Duodenal mucosa (tissue), 2 donors: ENCODE results near the gene SH3PXD2A.
A peak's percentile ranks its signal among the peaks of the same experiment; 100 is the strongest.

Experiments used
- H3K27ac ChIP-seq: one replicate; pipeline ENCODE4 v1.7.0; 2013; ENCODE audit warnings: low read depth, low read length
- H3K27me3 ChIP-seq, 2 donors: one replicate each; pipeline ENCODE4 v1.7.0; 2013; ENCODE audit warnings: low read length in 2 of 2, control low read depth in 1 of 2; ENCODE audit not compliant: insufficient read depth in 2 of 2, control insufficient read depth in 1 of 2
- H3K36me3 ChIP-seq, 2 donors: one replicate each; pipeline ENCODE4 v1.7.0; 2013; ENCODE audit warnings: low read length in 2 of 2, control low read depth in 1 of 2; ENCODE audit not compliant: insufficient read depth in 2 of 2, control insufficient read depth in 1 of 2
- H3K4me1 ChIP-seq, 2 donors: one replicate each; pipeline ENCODE4 v1.7.0; 2013; ENCODE audit warnings: low read length in 2 of 2, control low read depth in 1 of 2; ENCODE audit not compliant: insufficient read depth in 2 of 2, control insufficient read depth in 1 of 2
- H3K4me3 ChIP-seq, 2 donors: one replicate each; pipeline ENCODE4 v1.7.0; 2013; ENCODE audit warnings: low read length in 2 of 2, low read depth in 1 of 2
- H3K9ac ChIP-seq, 2 donors: one replicate each; pipeline ENCODE4 v1.7.0; 2013; ENCODE audit warnings: low read length in 2 of 2, low read depth in 1 of 2
- H3K9me3 ChIP-seq, 2 donors: one replicate each; pipeline ENCODE4 v1.7.0; 2013; ENCODE audit warnings: low read length in 2 of 2, control low read depth in 1 of 2; ENCODE audit not compliant: control insufficient read depth in 1 of 2

The SH3PXD2A gene

DNA sequence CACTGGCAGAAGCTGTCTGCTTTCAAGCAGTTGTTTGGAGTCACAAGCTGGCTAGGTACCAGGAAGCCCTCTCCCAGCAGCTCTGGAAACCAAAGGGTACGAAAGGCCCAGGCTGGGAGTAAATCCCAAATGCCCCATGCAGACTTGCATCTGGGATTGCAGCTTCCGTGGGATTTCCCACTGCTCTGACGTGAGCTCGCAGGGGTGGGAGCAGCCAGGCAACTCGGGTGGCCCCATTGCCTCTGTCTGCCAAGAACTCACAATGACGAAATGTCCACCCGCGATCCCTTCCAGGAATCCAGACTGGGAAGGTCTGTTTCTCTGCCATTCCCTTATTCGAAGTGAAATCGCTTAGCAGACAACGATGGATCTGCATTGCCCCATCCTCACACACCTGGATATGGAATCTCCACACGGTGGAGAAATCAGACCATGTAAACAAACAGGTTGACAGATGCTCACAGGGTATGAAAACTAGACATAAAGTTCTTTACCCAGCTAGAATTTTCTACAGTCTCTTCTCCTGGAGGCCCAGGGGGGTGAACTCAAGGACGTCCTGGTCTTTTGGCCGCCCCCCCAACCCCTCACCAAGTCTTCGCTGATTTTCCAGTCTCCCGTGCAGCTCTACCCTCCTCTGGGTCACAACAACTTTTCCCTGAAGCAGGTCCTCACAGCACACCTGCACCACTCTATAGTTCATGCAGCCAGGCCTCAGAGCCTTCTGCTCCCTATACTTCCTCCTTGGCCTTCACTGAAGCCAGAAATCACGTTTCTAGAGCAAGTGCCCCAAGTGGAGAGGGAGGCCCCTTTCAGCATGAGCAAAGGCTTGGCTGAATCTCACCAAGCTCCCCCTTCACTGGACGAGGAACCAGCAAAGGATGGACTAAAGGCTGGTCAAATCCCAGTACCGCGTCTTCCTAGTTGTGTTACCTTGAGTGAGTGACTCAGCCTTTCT is 20.0 kb downstream of the SH3PXD2A start:
- no peak overlapping the region for H3K4me3 ChIP-seq
- no peak overlapping the region for H3K27ac ChIP-seq
- no peaks in the 10 kb centered on the region for H3K27me3 ChIP-seq
- no peaks in the 10 kb centered on the region for H3K36me3 ChIP-seq
- peaks cover 48 to 51% of the 10 kb centered on the region in 2 donors for H3K4me1 ChIP-seq
- no peak overlapping the region for H3K9ac ChIP-seq
- H3K9me3 ChIP-seq = peaks cover 0 to 5% of the 10 kb centered on the region in 2 donors

GRCh38 chr10:103834436-103835095 is 20.8 kb downstream of the SH3PXD2A start:
- Histone ChIP-seq H3K4me3 (no peak overlapping the region), H3K27ac (no peak overlapping the region), H3K9me3 (peaks cover 0 to 5% of the 10 kb centered on the region in 2 donors), H3K9ac (peak overlapping the region in 1 of 2 donors; percentile 4), H3K27me3 (no peaks in the 10 kb centered on the region), H3K4me1 (peaks cover 43 to 44% of the 10 kb centered on the region in 2 donors), H3K36me3 (no peaks in the 10 kb centered on the region)

- peaks cover 44% of the 10 kb centered on the region in 2 donors for H3K4me1 ChIP-seq
- no peaks in the 10 kb centered on the region for H3K36me3 ChIP-seq
Measured at GRCh38 chr10:103833731-103834365, 21.5 kb downstream of the SH3PXD2A start.

GRCh38 chr10:103832806-103833205 is 22.6 kb downstream of the SH3PXD2A start:
- H3K9ac ChIP-seq = no peak overlapping the region
- H3K27me3 ChIP-seq = no peaks in the 10 kb centered on the region
- no peaks in the 10 kb centered on the region for H3K36me3 ChIP-seq
- peaks cover 47 to 50% of the 10 kb centered on the region in 2 donors for H3K4me1 ChIP-seq
- peaks cover 0 to 5% of the 10 kb centered on the region in 2 donors for H3K9me3 ChIP-seq
- H3K27ac ChIP-seq = no peak overlapping the region
- H3K4me3 ChIP-seq = no peak overlapping the region

More at GRCh38 chr10:103833731-103834365, 21.5 kb downstream of the SH3PXD2A start:
- H3K27me3 ChIP-seq = no peaks in the 10 kb centered on the region
- H3K9me3 ChIP-seq = peaks cover 0 to 5% of the 10 kb centered on the region in 2 donors
- H3K4me3 ChIP-seq = no peak overlapping the region
- H3K27ac ChIP-seq = no peak overlapping the region
- peak overlapping the region in 1 of 2 donors; percentile 4 for H3K9ac ChIP-seq

DNA sequence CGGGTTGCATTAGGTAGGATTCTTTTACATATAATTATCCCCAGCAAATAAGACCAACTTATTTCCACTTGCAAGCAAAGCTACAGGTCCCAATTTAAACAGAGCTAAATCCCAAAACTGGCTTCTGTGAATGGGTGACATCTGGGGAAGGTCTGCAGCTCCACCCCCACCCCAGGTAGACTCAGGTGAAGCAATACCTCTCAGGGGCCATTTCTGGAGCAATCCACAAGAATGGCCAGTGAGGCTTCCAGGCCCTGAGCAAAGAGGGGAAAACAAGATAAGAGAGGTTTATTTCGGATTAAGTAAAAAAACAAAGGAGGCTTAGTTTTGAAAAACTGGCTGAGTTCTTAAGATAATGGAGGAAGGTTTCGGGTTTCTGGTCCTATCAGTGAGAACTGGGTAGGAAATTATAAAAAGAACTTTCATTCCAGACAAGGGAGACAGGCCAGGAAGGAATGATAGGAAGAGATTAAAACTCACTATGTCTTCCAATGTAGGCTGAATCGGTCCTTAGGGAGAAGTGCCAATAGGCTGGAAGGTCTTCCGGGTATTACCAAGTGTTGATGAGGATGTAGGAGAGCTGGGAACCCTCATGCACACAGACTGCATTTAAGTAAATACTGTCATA is 25.4 kb downstream of the SH3PXD2A start:
- no peaks in the 10 kb centered on the region for H3K27me3 ChIP-seq
- H3K4me3 ChIP-seq = no peak overlapping the region
- no peaks in the 10 kb centered on the region for H3K36me3 ChIP-seq
- H3K9ac ChIP-seq = no peak overlapping the region
- H3K27ac ChIP-seq = no peak overlapping the region
- peaks cover 0 to 5% of the 10 kb centered on the region in 2 donors for H3K9me3 ChIP-seq
- H3K4me1 ChIP-seq = peaks cover 22 to 30% of the 10 kb centered on the region in 2 donors

DNA sequence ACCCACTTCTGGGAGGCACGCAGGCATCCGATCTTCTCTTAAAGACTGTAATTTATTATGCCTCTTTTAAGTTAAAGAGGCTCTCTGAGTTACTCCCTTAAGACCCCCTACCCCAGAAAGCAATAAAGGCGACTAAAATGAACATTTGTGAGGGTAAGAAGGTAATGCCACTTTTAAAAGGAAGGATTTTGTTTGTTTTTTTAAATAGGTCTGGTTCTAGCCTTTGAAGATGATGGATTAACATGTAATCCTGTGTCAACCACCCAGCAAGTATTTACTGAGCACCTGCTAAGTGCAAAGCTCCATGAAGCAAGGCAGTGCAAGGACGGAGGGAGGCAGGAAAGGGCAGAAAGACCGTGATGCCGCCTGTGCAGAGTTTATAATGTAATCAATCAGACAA is 26.1 kb downstream of the SH3PXD2A start:
- Histone ChIP-seq H3K36me3 (no peaks in the 10 kb centered on the region), H3K9me3 (peaks cover 0 to 5% of the 10 kb centered on the region in 2 donors), H3K4me3 (no peak overlapping the region), H3K27me3 (no peaks in the 10 kb centered on the region), H3K9ac (no peak overlapping the region), H3K27ac (no peak overlapping the region), H3K4me1 (peaks cover 15 to 23% of the 10 kb centered on the region in 2 donors)

GRCh38 chr10:103828587-103829197 is 26.7 kb downstream of the SH3PXD2A start:
- Histone ChIP-seq H3K27me3 (no peaks in the 10 kb centered on the region), H3K9me3 (peaks cover 0 to 5% of the 10 kb centered on the region in 2 donors), H3K4me3 (no peak overlapping the region), H3K36me3 (no peaks in the 10 kb centered on the region), H3K4me1 (peaks cover 9 to 17% of the 10 kb centered on the region in 2 donors), H3K27ac (no peak overlapping the region), H3K9ac (no peak overlapping the region)

DNA sequence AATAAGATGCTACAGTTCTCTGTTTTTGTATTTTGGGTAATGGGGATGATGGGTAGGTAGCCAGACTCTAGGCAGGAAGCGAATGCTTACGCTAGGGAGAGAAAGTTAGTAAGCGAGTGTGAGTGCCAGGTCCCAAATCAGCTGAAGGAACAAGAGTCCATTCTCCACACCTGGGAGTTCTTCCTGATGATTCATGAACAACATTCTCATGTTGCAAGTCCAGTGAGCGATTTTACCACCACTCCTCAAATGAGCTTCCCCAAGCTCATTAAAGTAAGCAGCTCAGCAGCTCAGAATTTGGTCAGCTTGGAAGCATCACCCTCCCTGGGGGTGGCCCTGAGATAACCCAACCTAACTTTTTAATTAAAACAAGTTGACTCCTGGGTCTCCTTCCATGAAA is 27.3 kb downstream of the SH3PXD2A start:
- H3K27ac ChIP-seq = no peak overlapping the region
- H3K9ac ChIP-seq = no peak overlapping the region
- peaks cover 9 to 14% of the 10 kb centered on the region in 2 donors for H3K4me1 ChIP-seq
- H3K4me3 ChIP-seq = no peak overlapping the region
- no peaks in the 10 kb centered on the region for H3K27me3 ChIP-seq
- H3K36me3 ChIP-seq = no peaks in the 10 kb centered on the region
- H3K9me3 ChIP-seq = peaks cover 0 to 5% of the 10 kb centered on the region in 2 donors

DNA sequence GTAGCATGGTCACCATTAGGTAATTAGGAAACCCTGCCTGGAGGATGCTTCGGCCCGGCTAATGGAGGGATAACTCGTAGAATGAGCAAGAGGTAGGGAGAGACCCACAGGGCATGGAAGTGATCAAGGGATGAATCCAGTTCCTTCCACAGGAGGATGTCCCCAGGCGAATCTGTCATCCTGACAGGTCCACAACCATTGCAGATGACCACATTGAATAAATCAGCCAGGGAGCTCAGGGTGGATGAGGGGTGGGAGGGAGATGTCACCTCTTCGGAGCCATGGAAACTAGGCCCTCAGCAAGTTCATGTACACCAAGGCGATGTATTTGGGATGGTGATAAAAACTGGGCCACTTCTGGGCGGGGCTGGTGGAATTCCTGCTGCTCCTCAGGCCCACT is 28.5 kb downstream of the SH3PXD2A start:
- Histone ChIP-seq H3K9me3 (no peaks in the 10 kb centered on the region), H3K4me1 (peaks cover 6 to 14% of the 10 kb centered on the region in 2 donors), H3K9ac (no peak overlapping the region), H3K27ac (no peak overlapping the region), H3K27me3 (no peaks in the 10 kb centered on the region), H3K36me3 (no peaks in the 10 kb centered on the region), H3K4me3 (no peak overlapping the region)
